ENCODE data around the gene BCDIN3D.

DNA sequence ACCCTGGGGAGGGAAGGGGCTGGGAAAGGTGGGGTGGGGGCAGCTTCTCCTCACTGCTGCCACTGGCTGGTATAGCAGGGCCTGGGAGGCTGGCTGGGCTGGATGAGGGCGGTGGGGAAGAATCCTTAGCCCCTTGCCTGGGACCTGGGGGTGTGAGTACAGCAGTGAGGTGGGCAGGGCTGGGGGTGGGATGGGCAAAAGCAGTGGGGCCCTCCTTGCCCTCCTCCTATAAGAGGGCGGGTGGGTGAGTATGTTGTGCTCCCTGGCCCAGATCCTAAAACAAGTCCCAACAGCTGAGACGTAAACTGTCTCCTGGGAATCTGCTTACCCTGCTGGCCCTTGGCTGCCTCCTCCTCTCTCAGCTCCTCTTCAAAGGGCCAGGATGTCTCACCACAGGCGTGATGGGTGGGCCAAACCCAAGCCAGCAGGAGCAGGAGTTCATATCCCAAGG is 16.9 kb downstream of the BCDIN3D start:
- TF ChIP-seq CTCF (IDR thresholded peaks at IDR 0.05) (no peak), POLR2AphosphoS5 (IDR thresholded peaks at IDR 0.05) (no peak)

Data from prostate gland (tissue), 2 donors.